K562 (cell line): ENCODE data around the gene EFHC2. TPM values are rescaled to one million over a fixed set of nuclear protein-coding genes. Genes with fewer than 3 reads are reported as not detected.

Source experiments
- ATAC-seq: fragments of 200-7000 bp; cut with Tn5 transposase; 3 replicates; pipeline ENCODE4 v1.9.1; 2020; ENCODE audit warnings: moderate library complexity
- BruUV-seq: library from RNA; stranded (reverse); fragments of 400-500 nt; replicated peaks from 2 replicates; lab custom pipeline; 2021; lab: Mats Ljungman, UMichigan
- CTCF ChIA-PET: fragments of 300-600 bp; formaldehyde crosslinking; extraction: SDS; loops from one replicate; lab custom pipeline; 2021; ENCODE audit warnings: low intra/inter-chr PET ratio; lab: Yijun Ruan, JAX
- POLR2A ChIA-PET: fragments of 300-600, 350-650 bp; sonication (Branson Sonifier 250); formaldehyde crosslinking; extraction: SDS; loops from one replicate; lab custom pipeline; 2021; ENCODE audit warnings: antibody characterized with exemption, inconsistent platforms; lab: Yijun Ruan, JAX
- DNase-seq, 4 experiments: peaks; one replicate each; pipeline versions ENCODE4 v3.0.0 to v3.0.0-alpha.2; 2011 to 2018; ENCODE audit warnings: low spot score in 3 of 4, mixed read lengths in 3 of 4; ENCODE audit errors: extremely low read depth in 1 of 4
- FAIRE-seq: peaks from 2 replicates; lab custom pipeline; 2011; peaks lifted over from hg19 to GRCh38; lab: Jason Lieb, UNC
- H2AFZ ChIP-seq: 2 replicates; pipeline ENCODE4 v1.6.0; 2011; ENCODE audit warnings: low read depth, low read length, control low read depth, inconsistent platforms
- H3K27ac ChIP-seq: fragments of 200-600 bp; 3 replicates; pipeline ENCODE4 v1.8.0; 2011; ENCODE audit warnings: low read depth, mild to moderate bottlenecking, control low read depth, inconsistent platforms, low read length, moderate library complexity, mixed read lengths; ENCODE audit errors: extremely low read depth
- H3K27me3 ChIP-seq, 2 experiments: fragments of 300-600 bp in 1 of 2; 2 replicates in 1 of 2; 3 replicates in 1 of 2; pipeline versions ENCODE4 v1.6.0 to v1.8.0; 2011; ENCODE audit warnings: inconsistent platforms in 2 of 2, low read length in 2 of 2, mild to moderate bottlenecking in 1 of 2, mixed read lengths in 1 of 2, moderate library complexity in 1 of 2; ENCODE audit not compliant: control insufficient read depth in 2 of 2, insufficient read depth in 2 of 2
- H3K36me3 ChIP-seq: fragments of 300-600 bp; 3 replicates; pipeline ENCODE4 v1.8.0; 2011; ENCODE audit warnings: mild to moderate bottlenecking, low read length, inconsistent platforms; ENCODE audit not compliant: control insufficient read depth, insufficient read depth
- H3K4me1 ChIP-seq, 2 experiments: fragments of 200-600 bp in 1 of 2; replicated peaks in 1 of 2; 2 replicates in 1 of 2; 3 replicates in 1 of 2; pipeline versions ENCODE4 v1.5.1 to v1.8.0; 2011; ENCODE audit warnings: inconsistent platforms in 2 of 2, low read length in 2 of 2, mild to moderate bottlenecking in 1 of 2, mixed read lengths in 1 of 2, moderate library complexity in 1 of 2; ENCODE audit not compliant: control insufficient read depth in 2 of 2, insufficient read depth in 2 of 2
- H3K4me2 ChIP-seq: 2 replicates; pipeline ENCODE4 v1.6.1; 2011; ENCODE audit warnings: low read length, control low read depth, inconsistent platforms, mixed read lengths; ENCODE audit not compliant: insufficient read depth
- H3K4me3 ChIP-seq: fragments of 200-600 bp; sonication (generic), shearing (Covaris generic); 2 replicates; pipeline ENCODE4 v1.5.1; 2016; ENCODE audit warnings: control low read depth, inconsistent platforms
- H3K79me2 ChIP-seq: fragments of 200-600 bp; 3 replicates; pipeline ENCODE4 v1.8.0; 2011; ENCODE audit warnings: low read length, inconsistent platforms; ENCODE audit not compliant: control insufficient read depth, insufficient read depth
- H3K9ac ChIP-seq, 2 experiments: 2 replicates each; pipeline versions ENCODE4 v1.6.0 to v1.6.1; 2011; ENCODE audit warnings: low read depth in 2 of 2, low read length in 2 of 2, control low read depth in 1 of 2, inconsistent platforms in 1 of 2, mild to moderate bottlenecking in 1 of 2, mixed read lengths in 1 of 2; ENCODE audit not compliant: insufficient read depth in 1 of 2
- H3K9me1 ChIP-seq: one replicate; pipeline ENCODE4 v1.6.0; 2011; ENCODE audit warnings: inconsistent platforms, mild to moderate bottlenecking, low read length, moderate library complexity; ENCODE audit not compliant: control insufficient read depth, insufficient read depth
- H3K9me3 ChIP-seq: replicated peaks from 2 replicates; pipeline ENCODE4 v1.5.1; 2011; ENCODE audit warnings: low read depth, low read length, inconsistent platforms; ENCODE audit not compliant: control insufficient read depth, insufficient read depth
- H4K20me1 ChIP-seq: replicated peaks from 2 replicates; pipeline ENCODE4 v1.6.1; 2011; ENCODE audit warnings: low read length, inconsistent platforms, mixed read lengths; ENCODE audit not compliant: control insufficient read depth, insufficient read depth
- CBFB ChIP-seq: sonication (generic); formaldehyde crosslinking; IDR thresholded peaks from 2 replicates; pipeline ENCODE4 v1.4.0; 2020; ENCODE audit warnings: mild to moderate bottlenecking, missing genetic modification reagents
- HNRNPH1 ChIP-seq: fragments of 200-400 bp; formaldehyde crosslinking; optimal IDR thresholded peaks from 2 replicates; pipeline ENCODE3; 2017; ENCODE audit warnings: low read depth, mild to moderate bottlenecking, low read length, moderate library complexity
- KAT2B ChIP-seq: IDR thresholded peaks from one replicate; pipeline ENCODE4 v1.6.1; 2012; ENCODE audit warnings: low read depth, mild to moderate bottlenecking, control low read depth, inconsistent platforms, low read length, moderate library complexity
- LARP7 ChIP-seq: fragments of 450-650 bp; IDR thresholded peaks from 2 replicates; pipeline ENCODE4 v1.6.1; 2016
- MYBL2 ChIP-seq, 2 experiments: fragments of 450-650 bp in 1 of 2; sonication (generic) in 1 of 2; formaldehyde crosslinking in 1 of 2; IDR thresholded peaks; 2 replicates each; pipeline versions ENCODE4 v1.6.1 to v1.8.1; 2017 to 2022; ENCODE audit warnings: borderline replicate concordance in 1 of 2, inconsistent platforms in 1 of 2, low read depth in 1 of 2, mild to moderate bottlenecking in 1 of 2, missing genetic modification reagents in 1 of 2, moderate library complexity in 1 of 2
- NR3C1 ChIP-seq: sonication (generic); formaldehyde crosslinking; IDR thresholded peaks from 2 replicates; pipeline ENCODE4 v1.8.1; 2022; ENCODE audit warnings: missing genetic modification reagents
- ZKSCAN1 ChIP-seq: fragments of 150-350 bp; IDR thresholded peaks from 2 replicates; pipeline ENCODE4 v1.6.1; 2016; ENCODE audit warnings: low read depth, low read length
- WGBS: fragments of 100-300 bp; shearing (Covaris generic); methylation state at CpG from one replicate; pipeline ENCODE4 v1.1.6; 2016; ENCODE audit warnings: low coverage, mixed read lengths; ENCODE audit not compliant: insufficient coverage; ENCODE audit errors: missing lambda C conversion rate; 5-methylcytosine and 5-hydroxymethylcytosine counted together
- in situ Hi-C: fragments of 300-500 bp; cut with MboI; formaldehyde crosslinking; loops from 4 replicates; pipeline ENCODE4 v1.15.0; 2018; ENCODE audit warnings: inconsistent platforms, mixed read lengths
- intact Hi-C: fragments of 100-400 bp; cut with micrococcal nuclease; formaldehyde crosslinking; loops from 2 replicates; pipeline ENCODE4 v1.14.2; 2022
- polyA plus RNA-seq, 8 experiments: library from polyadenylated mRNA; depleted of rRNA in 4 of 8; stranded (reverse) in 5 of 8; unstranded in 3 of 8; fragments of >200 nt; fragmentation: Nextera tagmentation in 2 of 8; fragmentation: Illumina TruSeq in 1 of 8; extraction: Ambion mirVana in 2 of 8; extraction: Trizol in 1 of 8; gene quantifications; 2 replicates each; pipeline versions ENCODE4 v1.2.1 to v1.2.3, GENCODE V29; 2011 to 2014; ENCODE audit warnings: inconsistent platforms in 1 of 8, missing spikeins in 1 of 8
- total RNA-seq, 7 experiments: library from RNA; depleted of rRNA in 6 of 7; stranded (reverse); fragments of >200 nt in 6 of 7; fragmentation: Illumina TruSeq in 2 of 7; extraction: Trizol in 2 of 7; gene quantifications; 2 replicates each; pipeline versions ENCODE4 v1.2.1 to v1.2.3, GENCODE V29; 2011 to 2021; ENCODE audit warnings: low replicate concordance in 1 of 7
- TF ChIP-seq, protein P1 (sequence below), 2 experiments: IDR thresholded peaks in 1 of 2; conservative IDR thresholded peaks in 1 of 2; 2 replicates each; pipeline ENCODE4 v1.6.1; 2016; ENCODE audit warnings: low read depth in 2 of 2, mild to moderate bottlenecking in 1 of 2, missing compliant biosample characterization in 1 of 2, missing genetic modification characterization in 1 of 2, moderate library complexity in 1 of 2
- TF ChIP-seq, protein P2 (sequence below): fragments of 250-450 bp; sonication (Bioruptor Pico); IDR thresholded peaks from 2 replicates; pipeline ENCODE4 v1.5.0; 2021; ENCODE audit warnings: mild to moderate bottlenecking, moderate library complexity
- TF ChIP-seq, protein P3 (sequence below), 2 experiments: fragments of 150-350 bp in 1 of 2; IDR thresholded peaks; 2 replicates each; pipeline ENCODE4 v1.6.1; 2012 to 2016; ENCODE audit warnings: low read depth in 2 of 2, low read length in 2 of 2, mild to moderate bottlenecking in 1 of 2, moderate library complexity in 1 of 2

EFHC2 gene
- total and polyA plus RNA-seq, 9 of the 15 experiments (the other 6 are each of a cell fraction or from before 2014, with no cell fraction given), result 1.3 to 8.1 (median 3.0) TPM

DNA sequence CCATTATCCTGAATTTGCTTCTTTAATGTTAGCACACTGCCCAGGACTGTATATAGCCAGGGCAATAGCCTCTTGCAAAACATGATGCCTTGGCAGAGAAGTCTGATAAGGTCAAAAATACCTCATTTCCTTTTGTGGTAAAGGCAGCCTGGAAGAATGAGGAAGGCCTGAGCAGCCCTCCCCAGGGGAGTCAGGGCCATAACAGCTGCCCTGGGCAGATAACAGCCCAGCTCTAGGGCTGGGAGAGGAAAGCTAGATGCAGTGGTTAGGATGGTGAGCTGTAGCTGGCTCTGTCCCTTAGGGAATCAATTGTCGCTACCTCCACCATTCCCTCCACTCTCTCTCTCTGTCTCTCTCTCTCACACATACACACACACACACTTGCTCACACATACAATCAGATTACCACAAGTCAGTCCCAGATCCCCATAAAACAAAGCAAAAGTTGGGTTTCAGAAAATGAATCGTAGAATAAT lies 29.2 kb downstream of the EFHC2 start:
- Histone ChIP-seq H3K9ac (peak overlapping the region in 1 of 2 experiments; percentile 58; a peak in 2 of 4 replicates), H3K27ac (peak overlapping the region; percentile 87), H2AFZ (peak overlapping the region; percentile 44), H3K79me2 (no peaks in the 10 kb centered on the region), H3K4me2 (peak overlapping the region; percentile 44), H3K36me3 (no peaks in the 10 kb centered on the region), H4K20me1 (no peaks in the 10 kb centered on the region), H3K9me1 (no peaks in the 10 kb centered on the region), H3K4me3 (no peak overlapping the region; the same call in 1 of the 2 replicates), H3K27me3 (no peaks in the 10 kb centered on the region), H3K4me1 (peaks cover 0 to 18% of the 10 kb centered on the region in 2 experiments; a peak in 3 of 5 replicates), H3K9me3 (no peaks in the 10 kb centered on the region; the same call in 1 of the 2 replicates)
- ChIA-PET POLR2A (interaction anchor here (0.7 kb wide), 1 partner anchor 11 kb away, joined by 3 read pairs; no protein-coding TSS in a partner anchor), CTCF (no interaction called here)
- peak; percentile 100 for ATAC-seq
- FAIRE-seq, result peak; percentile 99
- intact Hi-C loops, result loop anchor here (2.0 to 5.0 kb wide), 2 partner anchors 31 to 62 kb away; no protein-coding TSS in a partner anchor
- 11% methylated on average over 1 of the region's 2 CpGs for WGBS
- in situ Hi-C loops, result no loop called here
- BruUV-seq, result no TSS peak
- DNase-seq, result peak; percentile 89 to 94 (median 90)
- TF ChIP-seq, protein P1, sequence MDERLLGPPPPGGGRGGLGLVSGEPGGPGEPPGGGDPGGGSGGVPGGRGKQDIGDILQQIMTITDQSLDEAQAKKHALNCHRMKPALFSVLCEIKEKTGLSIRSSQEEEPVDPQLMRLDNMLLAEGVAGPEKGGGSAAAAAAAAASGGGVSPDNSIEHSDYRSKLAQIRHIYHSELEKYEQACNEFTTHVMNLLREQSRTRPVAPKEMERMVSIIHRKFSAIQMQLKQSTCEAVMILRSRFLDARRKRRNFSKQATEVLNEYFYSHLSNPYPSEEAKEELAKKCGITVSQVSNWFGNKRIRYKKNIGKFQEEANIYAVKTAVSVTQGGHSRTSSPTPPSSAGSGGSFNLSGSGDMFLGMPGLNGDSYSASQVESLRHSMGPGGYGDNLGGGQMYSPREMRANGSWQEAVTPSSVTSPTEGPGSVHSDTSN (CRISPR knock-in tag; IDR thresholded peaks at IDR 0.05; ENCODE audit: low read depth), result no peak
- TF ChIP-seq, protein P1 (tag; conservative IDR thresholded peaks at IDR 0.05; ENCODE audit: low read depth), result peak; percentile 41; the same call in 1 of the 2 replicates
- TF ChIP-seq CBFB (CRISPR knock-in tag), result peak; percentile 72; the same call in 1 of the 2 replicates
- no peak for TF ChIP-seq MYBL2 (IDR thresholded peaks at IDR 0.05; ENCODE audit: low read depth)
- no peak for TF ChIP-seq MYBL2 (CRISPR knock-in tag; IDR thresholded peaks at IDR 0.05; ENCODE audit: borderline replicate concordance)
- no peak for TF ChIP-seq LARP7
- TF ChIP-seq, protein P2, sequence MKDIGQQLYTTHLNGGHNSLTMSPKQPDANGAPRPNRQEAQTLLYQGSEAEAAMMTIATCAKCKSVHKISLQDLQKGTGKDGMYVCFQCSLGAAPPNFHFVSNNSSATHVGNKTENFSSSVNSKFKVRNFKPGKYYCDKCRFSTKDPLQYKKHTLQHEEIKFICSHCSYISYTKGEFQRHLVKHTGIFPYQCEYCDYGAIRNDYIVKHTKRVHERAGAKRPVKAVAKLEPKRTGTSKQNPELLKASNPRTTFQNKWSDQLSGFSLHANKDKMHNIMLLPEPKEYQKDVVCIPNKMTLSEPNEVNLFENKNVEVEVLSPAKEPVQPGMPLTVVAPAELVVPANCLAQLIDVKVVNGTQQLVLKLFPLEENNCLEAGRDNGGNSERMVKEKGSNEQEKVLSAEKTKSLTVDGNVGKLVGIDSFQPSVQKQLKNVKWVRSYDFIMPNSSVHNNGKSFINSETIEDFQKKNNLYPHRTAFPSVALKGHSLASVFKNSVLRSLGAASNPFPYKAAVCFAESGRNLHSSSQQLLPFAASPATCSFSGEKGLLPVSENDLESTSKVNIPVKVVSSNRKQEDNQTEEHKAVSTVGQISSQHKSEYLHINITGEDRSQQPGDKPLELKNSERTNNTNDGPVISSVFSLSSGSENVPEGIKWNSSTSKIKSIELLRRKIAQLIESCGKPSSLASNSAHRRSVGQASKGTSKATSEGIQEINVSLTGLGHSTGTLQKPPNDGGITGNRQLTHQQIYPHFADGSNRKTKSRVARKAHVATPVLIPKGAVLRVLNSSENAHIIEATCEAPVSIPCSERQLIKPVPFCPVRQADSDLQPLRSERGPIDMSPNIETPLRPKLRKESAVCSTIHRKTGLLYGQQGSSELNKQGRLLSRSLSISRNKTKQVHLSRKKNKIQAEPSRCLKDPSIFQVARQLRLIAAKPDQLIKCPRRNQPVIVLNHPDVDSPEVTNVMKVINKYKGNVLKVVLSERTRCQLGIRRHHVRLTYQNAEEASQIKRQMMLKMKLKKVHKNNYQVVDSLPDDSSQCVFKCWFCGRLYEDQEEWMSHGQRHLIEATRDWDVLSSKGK (CRISPR knock-in tag), result no peak
- TF ChIP-seq, protein P3, sequence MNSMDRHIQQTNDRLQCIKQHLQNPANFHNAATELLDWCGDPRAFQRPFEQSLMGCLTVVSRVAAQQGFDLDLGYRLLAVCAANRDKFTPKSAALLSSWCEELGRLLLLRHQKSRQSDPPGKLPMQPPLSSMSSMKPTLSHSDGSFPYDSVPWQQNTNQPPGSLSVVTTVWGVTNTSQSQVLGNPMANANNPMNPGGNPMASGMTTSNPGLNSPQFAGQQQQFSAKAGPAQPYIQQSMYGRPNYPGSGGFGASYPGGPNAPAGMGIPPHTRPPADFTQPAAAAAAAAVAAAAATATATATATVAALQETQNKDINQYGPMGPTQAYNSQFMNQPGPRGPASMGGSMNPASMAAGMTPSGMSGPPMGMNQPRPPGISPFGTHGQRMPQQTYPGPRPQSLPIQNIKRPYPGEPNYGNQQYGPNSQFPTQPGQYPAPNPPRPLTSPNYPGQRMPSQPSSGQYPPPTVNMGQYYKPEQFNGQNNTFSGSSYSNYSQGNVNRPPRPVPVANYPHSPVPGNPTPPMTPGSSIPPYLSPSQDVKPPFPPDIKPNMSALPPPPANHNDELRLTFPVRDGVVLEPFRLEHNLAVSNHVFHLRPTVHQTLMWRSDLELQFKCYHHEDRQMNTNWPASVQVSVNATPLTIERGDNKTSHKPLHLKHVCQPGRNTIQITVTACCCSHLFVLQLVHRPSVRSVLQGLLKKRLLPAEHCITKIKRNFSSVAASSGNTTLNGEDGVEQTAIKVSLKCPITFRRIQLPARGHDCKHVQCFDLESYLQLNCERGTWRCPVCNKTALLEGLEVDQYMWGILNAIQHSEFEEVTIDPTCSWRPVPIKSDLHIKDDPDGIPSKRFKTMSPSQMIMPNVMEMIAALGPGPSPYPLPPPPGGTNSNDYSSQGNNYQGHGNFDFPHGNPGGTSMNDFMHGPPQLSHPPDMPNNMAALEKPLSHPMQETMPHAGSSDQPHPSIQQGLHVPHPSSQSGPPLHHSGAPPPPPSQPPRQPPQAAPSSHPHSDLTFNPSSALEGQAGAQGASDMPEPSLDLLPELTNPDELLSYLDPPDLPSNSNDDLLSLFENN (IDR thresholded peaks at IDR 0.05; ENCODE audit: low read depth in 2 of 2, low read length in 2 of 2), result peak in 1 of 2 experiments; percentile 97; a peak in 2 of 4 replicates
- no peak for TF ChIP-seq HNRNPH1
- no peak for TF ChIP-seq NR3C1 (CRISPR knock-in tag)
- TF ChIP-seq ZKSCAN1, result peak; percentile 76
- TF ChIP-seq KAT2B, result no peak
